GM12878 (cell line): ENCODE results near the gene MBD5. TPM values are rescaled to one million over a fixed set of nuclear protein-coding genes. Genes with fewer than 3 reads are reported as not detected.

ENCODE experiments used
- ATAC-seq: fragments of 200-7000 bp; cut with Tn5 transposase; 3 replicates; pipeline ENCODE4 v1.9.1; 2020; ENCODE audit warnings: mild to moderate bottlenecking, moderate library complexity
- BruUV-seq: library from RNA; stranded (reverse); fragments of 400-500 nt; replicated peaks from 2 replicates; lab custom pipeline; 2021; lab: Mats Ljungman, UMichigan
- CTCF ChIA-PET: fragments of 300-600 bp; sonication (Branson Sonifier 250); formaldehyde crosslinking; extraction: SDS; loops from one replicate; lab custom pipeline; 2021; ENCODE audit warnings: inconsistent platforms; lab: Yijun Ruan, JAX
- POLR2A ChIA-PET: fragments of 350-600 bp; formaldehyde crosslinking; extraction: SDS; loops from one replicate; lab custom pipeline; 2021; ENCODE audit warnings: inconsistent platforms; lab: Charles Lee
- RAD21 ChIA-PET: fragments of 300-600 bp; sonication (Branson Sonifier 250); formaldehyde crosslinking; loops from one replicate; lab custom pipeline; 2023; ENCODE audit warnings: antibody characterized with exemption; ENCODE audit not compliant: unreplicated experiment; lab: Charles Lee
- SMC1A ChIA-PET: fragments of 300-600 bp; sonication (Branson Sonifier 250); formaldehyde crosslinking; loops from one replicate; lab custom pipeline; 2023; ENCODE audit not compliant: unreplicated experiment, uncharacterized antibody; lab: Charles Lee
- DNase-seq: peaks from one replicate; pipeline ENCODE4 v3.0.0-alpha.2; 2011; ENCODE audit warnings: low read depth, low spot score
- FAIRE-seq: peaks from 3 replicates; lab custom pipeline; 2011; peaks lifted over from hg19 to GRCh38; lab: Jason Lieb, UNC
- H2AFZ ChIP-seq: 2 replicates; pipeline ENCODE4 v1.6.0; 2011; ENCODE audit warnings: low read depth, low read length, control low read depth; ENCODE audit not compliant: control insufficient read depth
- H3K27ac ChIP-seq: 2 replicates; pipeline ENCODE4 v1.5.1; 2011; ENCODE audit warnings: control low read depth; ENCODE audit not compliant: control insufficient read depth, insufficient read depth
- H3K27me3 ChIP-seq, 2 experiments: replicated peaks in 1 of 2; 2 replicates each; pipeline versions ENCODE4 v1.6.0 to v1.6.1; 2011; ENCODE audit warnings: low read length in 1 of 2; ENCODE audit not compliant: control insufficient read depth in 2 of 2, insufficient read depth in 2 of 2
- H3K36me3 ChIP-seq, 2 experiments: 2 replicates each; pipeline ENCODE4 v1.5.1; 2011; ENCODE audit warnings: low read length in 1 of 2; ENCODE audit not compliant: control insufficient read depth in 2 of 2, insufficient read depth in 2 of 2
- H3K4me1 ChIP-seq: 2 replicates; pipeline ENCODE4 v1.6.1; 2011; ENCODE audit warnings: mild to moderate bottlenecking, low read length, moderate library complexity, mixed read lengths; ENCODE audit not compliant: control insufficient read depth, insufficient read depth
- H3K4me2 ChIP-seq: 2 replicates; pipeline ENCODE4 v1.6.0; 2011; ENCODE audit warnings: control low read depth; ENCODE audit not compliant: control insufficient read depth, insufficient read depth
- H3K4me3 ChIP-seq: fragments of 200-600 bp; sonication (generic); 2 replicates; pipeline ENCODE4 v1.5.1; 2016
- H3K79me2 ChIP-seq: 2 replicates; pipeline ENCODE4 v1.6.0; 2011; ENCODE audit warnings: low read length; ENCODE audit not compliant: control insufficient read depth, insufficient read depth
- H3K9ac ChIP-seq: 2 replicates; pipeline ENCODE4 v1.8.0; 2011; ENCODE audit warnings: low read length, control low read depth, mixed read lengths; ENCODE audit not compliant: control insufficient read depth, insufficient read depth
- H3K9me3 ChIP-seq: replicated peaks from 3 replicates; pipeline ENCODE4 v1.5.1; 2011; ENCODE audit warnings: mild to moderate bottlenecking, low read length; ENCODE audit not compliant: control insufficient read depth, insufficient read depth
- H4K20me1 ChIP-seq: 2 replicates; pipeline ENCODE4 v1.6.0; 2011; ENCODE audit not compliant: control insufficient read depth, insufficient read depth
- CBX5 ChIP-seq: sonication (generic); IDR thresholded peaks from 2 replicates; pipeline ENCODE4 v1.6.1; 2016; ENCODE audit warnings: low read depth, moderate library complexity, mild to moderate bottlenecking, inconsistent platforms
- EP300 ChIP-seq, 2 experiments: fragments of 150-350 bp in 1 of 2; IDR thresholded peaks; 2 replicates each; pipeline ENCODE4 v1.6.1; 2011 to 2012; ENCODE audit warnings: low read depth in 2 of 2, low read length in 2 of 2, borderline replicate concordance in 1 of 2, improper control_type of control experiment in 1 of 2, inconsistent platforms in 1 of 2; ENCODE audit not compliant: control insufficient read depth in 1 of 2
- HCFC1 ChIP-seq: fragments of 150-350 bp; IDR thresholded peaks from 2 replicates; pipeline ENCODE4 v1.6.1; 2014; ENCODE audit warnings: low read length
- JUNB ChIP-seq: IDR thresholded peaks from 2 replicates; pipeline ENCODE4 v1.6.1; 2016; ENCODE audit warnings: antibody characterized with exemption, mild to moderate bottlenecking
- KLF5 ChIP-seq: fragments of 450-650 bp; IDR thresholded peaks from 2 replicates; pipeline ENCODE4 v1.6.1; 2014; ENCODE audit warnings: mild to moderate bottlenecking; ENCODE audit not compliant: partially characterized antibody
- NFYA ChIP-seq: IDR thresholded peaks from 2 replicates; pipeline ENCODE4 v1.6.1; 2011; ENCODE audit warnings: low read depth, mild to moderate bottlenecking, low read length, improper control_type of control experiment, borderline replicate concordance
- PAX8 ChIP-seq: fragments of 450-650 bp; IDR thresholded peaks from 2 replicates; pipeline ENCODE4 v1.6.1; 2017; ENCODE audit warnings: mild to moderate bottlenecking, moderate library complexity
- RFX5 ChIP-seq: IDR thresholded peaks from 2 replicates; pipeline ENCODE4 v1.6.1; 2011; ENCODE audit warnings: low read depth, low read length, improper control_type of control experiment
- SREBF2 ChIP-seq: IDR thresholded peaks from 2 replicates; pipeline ENCODE4 v1.6.1; 2012; ENCODE audit warnings: mild to moderate bottlenecking, low read length
- WGBS: methylation state at CpG from one replicate; pipeline ENCODE4 v1.1.6; 2016; ENCODE audit warnings: low lambda C conversion rate; ENCODE audit not compliant: insufficient replicate concordance, insufficient coverage; ENCODE audit errors: missing lambda C conversion rate; 5-methylcytosine and 5-hydroxymethylcytosine counted together
- in situ Hi-C: fragments of 300-500 bp; cut with MboI; formaldehyde crosslinking; loops from 9 replicates; pipeline ENCODE4 v1.14.3; 2018; ENCODE audit warnings: mixed read lengths
- intact Hi-C: fragments of 100-400 bp; cut with micrococcal nuclease; formaldehyde crosslinking; loops from one replicate; pipeline ENCODE4 v1.14.2; 2022; ENCODE audit not compliant: unreplicated experiment
- polyA plus RNA-seq, 11 experiments: library from polyadenylated mRNA; depleted of rRNA in 4 of 11; unstranded in 6 of 11; stranded (reverse) in 5 of 11; fragments of >200 nt; fragmentation: Nextera tagmentation in 4 of 11; fragmentation: Illumina TruSeq in 1 of 11; extraction: Ambion mirVana in 4 of 11; extraction: Trizol in 1 of 11; gene quantifications; 1 replicate in 1 of 11; 2 replicates in 10 of 11; pipeline versions ENCODE4 v1.2.1 to v1.2.3, GENCODE V29; 2011 to 2016; ENCODE audit warnings: inconsistent platforms in 2 of 11, missing spikeins in 2 of 11, low read depth in 1 of 11
- total RNA-seq, 4 experiments: library from RNA; depleted of rRNA in 3 of 4; stranded (reverse); fragments of >200 nt in 3 of 4; fragmentation: Illumina TruSeq in 1 of 4; extraction: Trizol in 1 of 4; gene quantifications; 2 replicates each; pipeline versions ENCODE4 v1.2.1 to v1.2.3, GENCODE V29; 2013 to 2021
- TF ChIP-seq, protein P1 (sequence below): IDR thresholded peaks from 2 replicates; pipeline ENCODE4 v1.6.1; 2012; ENCODE audit warnings: low read depth, low read length, improper control_type of control experiment
- TF ChIP-seq, protein P2 (sequence below): fragments of 150-350 bp; IDR thresholded peaks from 2 replicates; pipeline ENCODE4 v1.6.1; 2016; ENCODE audit warnings: low read depth, low read length
- TF ChIP-seq, protein P3 (sequence below): IDR thresholded peaks from 2 replicates; pipeline ENCODE4 v1.6.1; 2011; ENCODE audit warnings: low read depth, mild to moderate bottlenecking, low read length, moderate library complexity, borderline replicate concordance; ENCODE audit errors: extremely low read depth

Gene MBD5
- total and polyA plus RNA-seq, 10 of the 15 experiments (the other 5 are each of a cell fraction or from before 2014, with no cell fraction given), result 7.4 to 58.0 (median 21.2) TPM

DNA sequence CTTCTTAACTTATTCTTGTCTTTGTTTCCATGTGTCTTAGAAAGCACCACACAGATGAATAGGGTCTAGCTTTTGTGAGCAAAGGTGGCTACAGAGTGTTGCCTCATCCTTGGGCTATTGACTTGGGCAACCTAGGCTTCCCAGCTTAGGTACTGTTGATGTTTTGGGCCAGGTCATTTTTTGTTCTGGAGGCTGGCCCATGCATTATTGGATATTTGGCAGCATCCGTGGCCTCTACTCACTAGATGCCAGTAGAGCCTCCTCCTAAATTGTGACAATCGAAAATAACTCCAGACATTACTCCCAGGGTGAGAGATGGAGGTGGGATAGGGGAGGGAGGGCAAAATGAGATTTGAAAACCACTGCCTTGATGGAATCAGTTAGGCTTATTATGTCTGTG is 496.4 kb downstream of the MBD5 start (continued):
- no peak for TF ChIP-seq EP300 (IDR thresholded peaks at IDR 0.05; ENCODE audit: borderline replicate concordance in 1 of 2, control insufficient read depth in 1 of 2, low read depth in 2 of 2, low read length in 2 of 2)

DNA sequence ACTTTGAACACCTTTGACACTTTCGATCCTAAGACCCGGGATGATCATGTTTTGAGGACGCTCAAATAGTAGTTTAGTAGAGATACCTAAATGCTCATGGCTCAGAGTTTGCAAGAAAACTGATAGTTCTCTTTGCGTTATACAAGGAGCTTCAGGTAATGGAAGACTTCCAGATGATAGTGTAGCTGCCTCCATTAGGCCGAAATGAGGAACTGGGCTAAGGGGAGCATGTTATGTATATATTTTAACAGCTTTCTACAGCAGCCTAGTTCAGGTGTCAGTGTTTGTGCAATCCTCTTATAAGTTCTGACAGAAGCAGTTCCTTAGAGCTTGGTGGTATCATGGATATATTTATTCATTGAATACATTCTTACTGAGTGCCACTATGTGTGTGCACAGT is 496.9 kb downstream of the MBD5 start:
- H3K4me2 ChIP-seq, result no peak overlapping the region
- H3K4me1 ChIP-seq, result no peaks in the 10 kb centered on the region
- TF ChIP-seq SREBF2 (no peak), JUNB (no peak), NFYA (no peak), PAX8 (no peak), RFX5 (no peak), CBX5 (no peak), HCFC1 (no peak), KLF5 (no peak)
- TF ChIP-seq, protein P1, sequence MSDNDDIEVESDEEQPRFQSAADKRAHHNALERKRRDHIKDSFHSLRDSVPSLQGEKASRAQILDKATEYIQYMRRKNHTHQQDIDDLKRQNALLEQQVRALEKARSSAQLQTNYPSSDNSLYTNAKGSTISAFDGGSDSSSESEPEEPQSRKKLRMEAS, result no peak
- TF ChIP-seq, protein P2, sequence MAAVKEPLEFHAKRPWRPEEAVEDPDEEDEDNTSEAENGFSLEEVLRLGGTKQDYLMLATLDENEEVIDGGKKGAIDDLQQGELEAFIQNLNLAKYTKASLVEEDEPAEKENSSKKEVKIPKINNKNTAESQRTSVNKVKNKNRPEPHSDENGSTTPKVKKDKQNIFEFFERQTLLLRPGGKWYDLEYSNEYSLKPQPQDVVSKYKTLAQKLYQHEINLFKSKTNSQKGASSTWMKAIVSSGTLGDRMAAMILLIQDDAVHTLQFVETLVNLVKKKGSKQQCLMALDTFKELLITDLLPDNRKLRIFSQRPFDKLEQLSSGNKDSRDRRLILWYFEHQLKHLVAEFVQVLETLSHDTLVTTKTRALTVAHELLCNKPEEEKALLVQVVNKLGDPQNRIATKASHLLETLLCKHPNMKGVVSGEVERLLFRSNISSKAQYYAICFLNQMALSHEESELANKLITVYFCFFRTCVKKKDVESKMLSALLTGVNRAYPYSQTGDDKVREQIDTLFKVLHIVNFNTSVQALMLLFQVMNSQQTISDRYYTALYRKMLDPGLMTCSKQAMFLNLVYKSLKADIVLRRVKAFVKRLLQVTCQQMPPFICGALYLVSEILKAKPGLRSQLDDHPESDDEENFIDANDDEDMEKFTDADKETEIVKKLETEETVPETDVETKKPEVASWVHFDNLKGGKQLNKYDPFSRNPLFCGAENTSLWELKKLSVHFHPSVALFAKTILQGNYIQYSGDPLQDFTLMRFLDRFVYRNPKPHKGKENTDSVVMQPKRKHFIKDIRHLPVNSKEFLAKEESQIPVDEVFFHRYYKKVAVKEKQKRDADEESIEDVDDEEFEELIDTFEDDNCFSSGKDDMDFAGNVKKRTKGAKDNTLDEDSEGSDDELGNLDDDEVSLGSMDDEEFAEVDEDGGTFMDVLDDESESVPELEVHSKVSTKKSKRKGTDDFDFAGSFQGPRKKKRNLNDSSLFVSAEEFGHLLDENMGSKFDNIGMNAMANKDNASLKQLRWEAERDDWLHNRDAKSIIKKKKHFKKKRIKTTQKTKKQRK, result no peak
- TF ChIP-seq, protein P3, sequence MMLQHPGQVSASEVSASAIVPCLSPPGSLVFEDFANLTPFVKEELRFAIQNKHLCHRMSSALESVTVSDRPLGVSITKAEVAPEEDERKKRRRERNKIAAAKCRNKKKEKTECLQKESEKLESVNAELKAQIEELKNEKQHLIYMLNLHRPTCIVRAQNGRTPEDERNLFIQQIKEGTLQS, result no peak
- TF ChIP-seq, all 136 proteins: peak for 0
- ATAC-seq (no peak), DNase-seq (no peak), FAIRE-seq (no peak)
- no peak overlapping the region for H3K4me3 ChIP-seq
- no peaks in the 10 kb centered on the region for H3K27me3 ChIP-seq
- ChIA-PET SMC1A (interaction anchor here (0.9 to 1.5 kb wide), 4 partner anchors 9 to 536 kb away, joined by 3 to 5 read pairs (median 4); no protein-coding TSS in a partner anchor), POLR2A (no interaction called here), CTCF (interaction anchor here (1.3 kb wide), 1 partner anchor 528 kb away, joined by 4 read pairs; no protein-coding TSS in a partner anchor), RAD21 (no interaction called here)
- H3K79me2 ChIP-seq, result no peaks in the 10 kb centered on the region
- intact Hi-C loops (no loop called here), in situ Hi-C loops (no loop called here)
- no peaks in the 10 kb centered on the region for H3K36me3 ChIP-seq
- no TSS peak for BruUV-seq
- no peaks in the 10 kb centered on the region for H3K9me3 ChIP-seq
- WGBS, result 76% methylated on average over 5 of the region's 5 CpGs
- H4K20me1 ChIP-seq, result no peaks in the 10 kb centered on the region
- H3K9ac ChIP-seq, result no peak overlapping the region
- H2AFZ ChIP-seq, result no peak overlapping the region
- H3K27ac ChIP-seq, result no peak overlapping the region
